SH-SY5Y (cell line): Measurements from ENCODE around the gene FBXL22.

Experiments used
- GATA2 ChIP-seq: IDR thresholded peaks from 2 replicates; pipeline ENCODE4 v1.6.1; 2011; ENCODE audit warnings: mild to moderate bottlenecking, low read depth, low read length
- GATA3 ChIP-seq: IDR thresholded peaks from 2 replicates; pipeline ENCODE4 v1.6.1; 2011; ENCODE audit warnings: low read depth, mild to moderate bottlenecking, low read length, moderate library complexity

GRCh38 chr15:63623232-63623969 is 26.2 kb downstream of the FBXL22 start:
- no peak for TF ChIP-seq GATA2
- no peak for TF ChIP-seq GATA3
